RWPE1 (cell line): ENCODE measurements around the gene PABPN1L.
A peak's percentile ranks its signal among the peaks of the same experiment; 100 is the strongest.

Experiments used
- CTCF ChIA-PET: fragments of 350-600 bp; sonication (Branson Sonifier 250); formaldehyde crosslinking; extraction: SDS; loops from one replicate; lab custom pipeline; 2021; lab: Yijun Ruan, JAX
- POLR2A ChIA-PET: fragments of 400-600 bp; formaldehyde crosslinking; extraction: SDS; loops from one replicate; lab custom pipeline; 2020; ENCODE audit warnings: antibody characterized with exemption; ENCODE audit not compliant: low non-redundant PET; lab: Yijun Ruan, JAX
- DNase-seq: peaks from one replicate; pipeline ENCODE4 v3.0.0; 2012; ENCODE audit warnings: low spot score
- H3K27ac ChIP-seq: fragments of 450-650 bp; 2 replicates; pipeline ENCODE4 v1.5.1; 2017
- TF ChIP-seq, protein P1 (sequence below): fragments of 450-650 bp; conservative IDR thresholded peaks from 2 replicates; pipeline ENCODE4 v1.5.1; 2017; ENCODE audit warnings: low read depth, mild to moderate bottlenecking

The PABPN1L gene

GRCh38 chr16:88830783-88831182 is 35.7 kb downstream of the PABPN1L start:
- POLR2A ChIA-PET, result no interaction called here
- CTCF ChIA-PET, result no interaction called here
- TF ChIP-seq, protein P1, sequence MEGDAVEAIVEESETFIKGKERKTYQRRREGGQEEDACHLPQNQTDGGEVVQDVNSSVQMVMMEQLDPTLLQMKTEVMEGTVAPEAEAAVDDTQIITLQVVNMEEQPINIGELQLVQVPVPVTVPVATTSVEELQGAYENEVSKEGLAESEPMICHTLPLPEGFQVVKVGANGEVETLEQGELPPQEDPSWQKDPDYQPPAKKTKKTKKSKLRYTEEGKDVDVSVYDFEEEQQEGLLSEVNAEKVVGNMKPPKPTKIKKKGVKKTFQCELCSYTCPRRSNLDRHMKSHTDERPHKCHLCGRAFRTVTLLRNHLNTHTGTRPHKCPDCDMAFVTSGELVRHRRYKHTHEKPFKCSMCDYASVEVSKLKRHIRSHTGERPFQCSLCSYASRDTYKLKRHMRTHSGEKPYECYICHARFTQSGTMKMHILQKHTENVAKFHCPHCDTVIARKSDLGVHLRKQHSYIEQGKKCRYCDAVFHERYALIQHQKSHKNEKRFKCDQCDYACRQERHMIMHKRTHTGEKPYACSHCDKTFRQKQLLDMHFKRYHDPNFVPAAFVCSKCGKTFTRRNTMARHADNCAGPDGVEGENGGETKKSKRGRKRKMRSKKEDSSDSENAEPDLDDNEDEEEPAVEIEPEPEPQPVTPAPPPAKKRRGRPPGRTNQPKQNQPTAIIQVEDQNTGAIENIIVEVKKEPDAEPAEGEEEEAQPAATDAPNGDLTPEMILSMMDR, result no peak
- H3K27ac ChIP-seq, result peak overlapping the region; percentile 30
- no peak for DNase-seq

DNA sequence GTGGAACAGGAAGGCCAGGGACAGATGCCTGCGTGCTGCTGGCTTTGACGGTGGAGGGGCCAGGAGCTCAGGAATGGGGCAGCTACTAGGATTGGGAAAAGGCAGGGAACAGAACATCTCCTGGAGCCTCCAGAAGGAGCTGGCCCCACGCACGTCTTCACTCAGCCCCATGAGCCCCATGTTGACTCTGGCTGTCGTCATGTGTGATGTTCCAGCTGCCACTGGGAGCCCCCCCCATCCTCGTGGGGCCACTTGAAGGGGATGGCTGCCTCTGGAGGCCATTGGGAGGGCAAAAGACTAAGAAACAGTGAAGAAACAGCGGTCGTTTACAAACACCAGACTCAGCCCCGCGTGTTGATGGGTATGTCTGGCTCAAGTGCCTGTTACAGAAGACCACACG is 36.2 kb downstream of the PABPN1L start:
- ChIA-PET CTCF (interaction anchor here (0.6 kb wide), 1 partner anchor 786 kb away, joined by 4 read pairs; no protein-coding TSS in a partner anchor), POLR2A (no interaction called here)
- peak overlapping the region; percentile 30 for H3K27ac ChIP-seq
- DNase-seq, result no peak
- TF ChIP-seq, protein P1, result no peak

- ChIA-PET CTCF (no interaction called here), POLR2A (no interaction called here)
- DNase-seq, result no peak
- TF ChIP-seq, protein P1, result no peak
- peak overlapping the region; percentile 83 for H3K27ac ChIP-seq
Observed at GRCh38 chr16:88828711-88829110, 37.7 kb downstream of the PABPN1L start.

- CTCF ChIA-PET, result no interaction called here
- TF ChIP-seq, protein P1, result no peak
- H3K27ac ChIP-seq, result peak overlapping the region; percentile 83
- POLR2A ChIA-PET, result no interaction called here
- no peak for DNase-seq
Observed at GRCh38 chr16:88827727-88828126, 38.7 kb downstream of the PABPN1L start.

DNA sequence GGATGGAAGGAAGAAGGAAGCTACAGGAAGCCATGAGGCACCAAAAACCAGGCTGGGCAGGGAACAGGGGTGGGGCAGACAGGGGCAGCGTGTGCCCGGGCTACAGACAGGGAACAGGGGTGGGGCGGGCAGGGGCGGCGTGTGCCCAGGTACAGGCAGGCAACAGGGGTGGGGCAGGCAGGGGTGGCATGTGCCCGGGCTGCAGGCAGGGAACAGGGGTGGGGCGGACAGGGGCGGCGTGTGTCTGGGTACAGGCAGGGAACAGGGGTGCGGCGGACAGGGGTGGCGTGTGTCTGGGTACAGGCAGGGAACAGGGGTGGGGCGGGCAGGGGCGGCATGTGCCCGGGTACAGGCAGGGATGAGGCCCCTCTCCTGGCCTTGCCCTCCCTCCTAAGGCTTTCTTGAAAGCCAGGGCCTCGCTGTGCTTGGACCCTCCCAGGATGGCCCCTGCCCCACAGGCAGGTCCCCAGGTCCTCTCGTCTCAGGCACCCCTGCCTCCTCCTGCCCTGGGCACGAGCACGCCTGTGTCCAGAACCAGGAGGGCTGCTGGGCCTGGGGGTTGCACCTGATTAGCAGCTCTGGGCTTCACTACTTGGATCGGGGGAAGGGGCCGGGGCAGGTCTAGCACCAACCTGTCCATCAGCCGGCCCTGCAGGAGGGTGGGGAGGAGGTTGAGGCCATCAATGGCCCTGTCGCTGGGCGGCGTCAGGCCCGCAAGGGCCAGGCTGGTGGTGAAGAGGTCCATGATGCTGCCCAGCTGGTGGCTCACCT is 40.2 kb downstream of the PABPN1L start:
- TF ChIP-seq, protein P1, result no peak
- peak overlapping the region; percentile 83 for H3K27ac ChIP-seq
- DNase-seq, result no peak
- ChIA-PET POLR2A (no interaction called here), CTCF (interaction anchor here (0.6 kb wide), 1 partner anchor 89 kb away, joined by 3 read pairs; no protein-coding TSS in a partner anchor)

DNA sequence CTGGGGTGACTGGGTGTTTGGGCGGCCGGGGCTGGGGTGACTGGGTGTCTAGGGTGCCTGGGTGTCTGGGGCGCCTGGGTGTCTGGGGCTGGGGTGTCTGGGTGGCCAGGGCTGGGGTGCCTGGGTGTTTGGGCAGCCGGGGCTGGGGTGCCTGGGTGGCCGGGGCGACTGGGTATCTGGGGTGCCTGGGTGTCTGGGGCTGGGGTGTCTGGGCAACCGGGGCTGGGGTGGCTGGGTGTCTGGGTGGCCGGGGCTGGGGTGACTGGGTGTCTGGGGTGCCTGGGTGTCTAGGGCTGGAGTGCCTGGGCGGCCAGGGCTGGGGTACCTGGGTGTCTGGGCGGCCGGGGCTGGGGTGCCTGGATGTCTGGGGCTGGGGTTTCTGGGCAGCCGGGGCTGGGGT is 41.3 kb downstream of the PABPN1L start:
- ChIA-PET CTCF (interaction anchor here (0.8 kb wide), 1 partner anchor 9 kb away, joined by 3 read pairs; no protein-coding TSS in a partner anchor), POLR2A (no interaction called here)
- TF ChIP-seq, protein P1, result no peak
- DNase-seq, result no peak
- peak overlapping the region; percentile 83 for H3K27ac ChIP-seq
